ENCODE results near the gene TIAM2. TPM values are rescaled to one million over a fixed set of nuclear protein-coding genes. Genes with fewer than 3 reads are reported as not detected.
"Not testable (repeated sequence)": the region's sequence is repeated elsewhere in the genome, so short reads cannot be mapped to it uniquely, and the experiment has no call there.

TIAM2 gene
- total RNA-seq, 1 donor, result 8.9 TPM

GRCh38 chr6:155227046-155227445 is 231.9 kb downstream of the TIAM2 start:
- no peak for DNase-seq (ENCODE audit: low read depth)
- H3K4me3 ChIP-seq (ENCODE audit: low read depth, low read length), result no peak overlapping the region
- TF ChIP-seq CTCF (IDR thresholded peaks at IDR 0.05; ENCODE audit: insufficient read depth, low read length), result no peak

GRCh38 chr6:155228546-155229166 is 233.5 kb downstream of the TIAM2 start:
- peak; percentile 95 for DNase-seq (ENCODE audit: low read depth)
- H3K4me3 ChIP-seq (ENCODE audit: low read depth, low read length), result peak overlapping the region; percentile 3
- TF ChIP-seq CTCF (IDR thresholded peaks at IDR 0.05; ENCODE audit: insufficient read depth, low read length), result no peak

DNA sequence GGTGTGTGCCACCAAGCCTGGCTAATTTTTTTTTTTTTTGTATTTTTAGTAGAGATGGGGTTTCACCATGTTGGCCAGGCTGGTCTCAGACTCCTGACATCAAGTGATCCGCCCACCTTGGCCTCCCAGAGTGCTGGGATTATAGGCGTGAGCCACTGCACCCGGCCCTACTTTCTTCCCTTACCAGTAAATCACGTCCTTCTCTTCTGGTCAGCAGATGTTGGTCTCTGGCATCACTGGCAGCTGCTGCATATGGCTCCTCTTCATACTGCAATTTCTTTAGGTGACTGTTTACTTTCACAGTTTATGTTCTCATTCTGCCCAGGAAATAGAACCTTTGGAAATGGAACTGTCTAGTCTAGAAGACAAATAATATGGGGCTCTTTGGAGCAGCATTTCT is 235.9 kb downstream of the TIAM2 start:
- not testable (repeated sequence) for DNase-seq (ENCODE audit: low read depth); H3K4me3 ChIP-seq (ENCODE audit: low read depth, low read length)

DNA sequence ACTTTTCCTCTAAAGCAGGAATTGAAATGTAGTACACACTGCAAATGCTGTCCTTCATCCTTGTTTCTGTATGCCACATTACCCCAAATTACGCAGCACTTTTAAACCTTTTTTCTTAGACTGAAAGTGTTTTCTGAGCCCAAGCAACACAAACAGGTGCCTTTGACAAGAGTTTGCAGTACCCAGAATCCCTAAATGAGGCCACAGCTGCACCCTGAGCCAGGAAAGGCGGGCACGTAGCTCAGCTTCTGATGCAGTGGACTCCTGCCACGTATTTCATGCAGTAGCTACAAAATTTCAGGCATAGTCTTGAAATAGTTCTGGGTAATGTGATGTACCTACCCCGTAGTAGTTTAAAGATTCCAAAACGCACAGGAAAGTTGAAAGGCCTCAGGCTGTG is 237.7 kb downstream of the TIAM2 start:
- no peak for TF ChIP-seq CTCF (IDR thresholded peaks at IDR 0.05; ENCODE audit: insufficient read depth, low read length)
- no peak for DNase-seq (ENCODE audit: low read depth)
- H3K4me3 ChIP-seq (ENCODE audit: low read depth, low read length), result no peak overlapping the region

DNA sequence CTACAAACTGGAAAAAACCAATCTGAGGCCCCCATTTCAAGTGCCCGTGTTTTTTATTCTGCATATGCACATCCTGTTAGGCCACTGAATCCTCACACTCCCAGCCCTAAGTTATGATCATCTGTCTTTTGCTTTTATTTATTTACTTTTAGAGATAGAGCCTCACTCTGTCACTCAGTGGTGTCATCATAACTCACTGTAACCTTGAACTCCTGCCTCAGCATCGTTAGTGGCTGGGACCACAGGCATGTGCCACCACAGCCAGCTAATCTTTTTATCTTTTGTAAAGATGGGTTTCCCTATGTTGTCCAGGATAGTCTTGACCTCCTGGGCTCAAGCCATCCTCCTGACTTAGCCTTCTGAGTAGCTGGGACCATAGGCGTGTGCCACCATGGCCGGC is 239.1 kb downstream of the TIAM2 start:
- TF ChIP-seq CTCF (IDR thresholded peaks at IDR 0.05; ENCODE audit: insufficient read depth, low read length), result no peak
- H3K4me3 ChIP-seq (ENCODE audit: low read depth, low read length), result no peak overlapping the region
- DNase-seq (ENCODE audit: low read depth), result no peak

DNA sequence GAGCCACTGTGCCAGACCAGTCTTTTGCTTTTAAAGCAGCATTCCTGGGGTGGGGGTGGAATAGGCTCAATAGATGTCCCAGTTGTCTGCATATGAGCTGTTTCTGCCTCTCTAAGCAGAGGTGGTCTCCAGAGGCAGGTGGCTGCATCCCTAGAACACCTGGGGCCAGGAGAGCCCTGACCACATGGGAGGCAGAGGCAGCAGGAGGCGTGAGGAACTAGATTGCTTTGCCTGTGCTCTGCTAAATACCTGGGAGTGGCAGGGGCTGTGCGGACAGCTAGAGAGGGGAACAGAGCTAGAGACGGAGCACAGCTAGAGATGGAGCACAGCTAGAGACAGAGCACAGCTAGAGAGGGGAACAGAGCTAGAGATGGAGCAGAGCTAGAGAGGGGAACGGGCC is 239.6 kb downstream of the TIAM2 start:
- DNase-seq (ENCODE audit: low read depth), result no peak
- no peak overlapping the region for H3K4me3 ChIP-seq (ENCODE audit: low read depth, low read length)
- TF ChIP-seq CTCF (IDR thresholded peaks at IDR 0.05; ENCODE audit: insufficient read depth, low read length), result no peak

DNA sequence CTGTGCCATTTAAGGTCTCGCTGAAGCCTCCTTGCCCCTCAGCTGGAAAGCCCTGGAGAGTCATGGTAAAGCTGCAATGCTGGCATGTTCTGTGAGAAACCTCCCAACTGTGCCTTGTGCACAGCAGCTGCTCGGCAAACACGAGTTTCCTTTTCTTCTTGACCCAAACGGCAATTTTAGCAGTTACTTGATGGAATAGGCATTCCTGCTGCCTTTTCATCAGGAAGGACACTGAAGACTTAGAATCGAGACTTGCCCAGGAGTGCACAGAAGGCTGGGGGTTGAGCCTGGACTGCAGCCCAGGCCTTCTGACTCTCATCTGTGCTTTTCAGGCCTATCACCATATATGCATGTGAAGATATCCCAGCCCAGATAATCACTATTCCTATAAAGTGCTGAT is 240.0 kb downstream of the TIAM2 start:
- no peak overlapping the region for H3K4me3 ChIP-seq (ENCODE audit: low read depth, low read length)
- TF ChIP-seq CTCF (IDR thresholded peaks at IDR 0.05; ENCODE audit: insufficient read depth, low read length), result no peak
- no peak for DNase-seq (ENCODE audit: low read depth)
